Measurements from ENCODE around the gene STAC.
A peak's percentile ranks its signal among the peaks of the same experiment; 100 is the strongest.

Gene STAC

GRCh38 chr3:36475558-36475957 is 95.3 kb downstream of the STAC start:
- H3K4me3 ChIP-seq (ENCODE audit: low read length), result no peak overlapping the region
- no peak for DNase-seq (ENCODE audit: low read depth)
- no peak for TF ChIP-seq CTCF (conservative IDR thresholded peaks at IDR 0.05; ENCODE audit: low read length)

GRCh38 chr3:36476286-36476942 is 96.1 kb downstream of the STAC start:
- peak; percentile 46 for DNase-seq (ENCODE audit: low read depth)
- H3K4me3 ChIP-seq (ENCODE audit: low read length), result no peak overlapping the region
- no peak for TF ChIP-seq CTCF (conservative IDR thresholded peaks at IDR 0.05; ENCODE audit: low read length)

GRCh38 chr3:36477655-36478054 is 97.4 kb downstream of the STAC start:
- no peak overlapping the region for H3K4me3 ChIP-seq (ENCODE audit: low read length)
- no peak for TF ChIP-seq CTCF (conservative IDR thresholded peaks at IDR 0.05; ENCODE audit: low read length)
- peak; percentile 88 for DNase-seq (ENCODE audit: low read depth)

- H3K4me3 ChIP-seq (ENCODE audit: low read length), result no peak overlapping the region
- TF ChIP-seq CTCF (conservative IDR thresholded peaks at IDR 0.05; ENCODE audit: low read length), result no peak
- peak; percentile 95 for DNase-seq (ENCODE audit: low read depth)
These were observed 100.8 kb downstream of the STAC start for GRCh38 chr3:36480911-36481648.

GRCh38 chr3:36482256-36482655 is 102.0 kb downstream of the STAC start:
- no peak overlapping the region for H3K4me3 ChIP-seq (ENCODE audit: low read length)
- DNase-seq (ENCODE audit: low read depth), result no peak
- no peak for TF ChIP-seq CTCF (conservative IDR thresholded peaks at IDR 0.05; ENCODE audit: low read length)

GRCh38 chr3:36482880-36483279 is 102.6 kb downstream of the STAC start:
- H3K4me3 ChIP-seq (ENCODE audit: low read length), result no peak overlapping the region
- no peak for DNase-seq (ENCODE audit: low read depth)
- TF ChIP-seq CTCF (conservative IDR thresholded peaks at IDR 0.05; ENCODE audit: low read length), result no peak

GRCh38 chr3:36483709-36484108 is 103.4 kb downstream of the STAC start:
- no peak overlapping the region for H3K4me3 ChIP-seq (ENCODE audit: low read length)
- TF ChIP-seq CTCF (conservative IDR thresholded peaks at IDR 0.05; ENCODE audit: low read length), result no peak
- no peak for DNase-seq (ENCODE audit: low read depth)
